HG02981 (cell line): ENCODE results near the gene TCP11L1.
A peak's percentile ranks its signal among the peaks of the same experiment; 100 is the strongest.
"Not testable (repeated sequence)": the region's sequence is repeated elsewhere in the genome, so short reads cannot be mapped to it uniquely, and the experiment has no call there.

Source experiments
- ATAC-seq: cut with Tn5 transposase; IDR thresholded peaks from one replicate; pipeline ENCODE4 v1.9.1; 2021; ENCODE audit warnings: mild to moderate bottlenecking, moderate library complexity; ENCODE audit not compliant: unreplicated experiment

The TCP11L1 gene

GRCh38 chr11:33027846-33028536 lies 11.4 kb upstream of the TCP11L1 start:
- ATAC-seq = no peak

DNA sequence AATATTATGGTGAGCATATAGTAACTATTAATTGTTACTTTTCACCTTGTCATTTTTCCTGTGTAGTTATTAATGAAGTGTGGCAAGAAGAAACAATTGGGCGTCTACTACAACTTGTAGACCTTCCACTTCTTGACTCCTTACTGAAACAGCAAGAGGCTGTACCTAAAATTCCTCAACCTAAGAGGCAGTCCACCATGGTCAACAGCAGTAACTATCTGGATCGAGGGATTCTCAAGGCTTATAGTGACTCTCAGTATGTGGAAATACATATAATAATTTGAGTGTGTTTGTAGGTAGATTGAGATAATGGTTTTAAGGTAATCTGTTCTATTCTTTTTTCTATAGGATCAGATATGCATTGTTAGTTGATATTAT lies 10.8 kb upstream of the TCP11L1 start:
- no peak for ATAC-seq

DNA sequence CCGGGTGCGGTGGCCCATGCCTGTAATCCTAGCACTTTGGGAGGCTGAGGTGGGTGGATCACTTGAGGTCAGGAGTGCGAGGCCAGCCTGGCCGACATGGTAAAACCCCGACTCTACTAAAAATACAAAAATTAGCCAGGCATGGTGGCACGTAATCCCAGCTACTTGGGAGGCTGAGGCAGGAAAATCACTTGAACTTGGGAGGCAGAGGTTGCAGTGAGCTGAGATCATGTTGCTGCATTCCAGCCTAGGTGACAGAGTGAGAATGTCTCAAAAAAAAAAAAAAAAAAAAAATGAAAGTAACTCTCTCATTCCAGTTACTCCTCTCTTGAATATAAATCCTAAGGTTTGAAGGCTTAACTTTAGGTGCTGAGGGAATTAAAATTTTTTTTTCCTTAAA lies 10.2 kb upstream of the TCP11L1 start:
- not testable (repeated sequence) for ATAC-seq

DNA sequence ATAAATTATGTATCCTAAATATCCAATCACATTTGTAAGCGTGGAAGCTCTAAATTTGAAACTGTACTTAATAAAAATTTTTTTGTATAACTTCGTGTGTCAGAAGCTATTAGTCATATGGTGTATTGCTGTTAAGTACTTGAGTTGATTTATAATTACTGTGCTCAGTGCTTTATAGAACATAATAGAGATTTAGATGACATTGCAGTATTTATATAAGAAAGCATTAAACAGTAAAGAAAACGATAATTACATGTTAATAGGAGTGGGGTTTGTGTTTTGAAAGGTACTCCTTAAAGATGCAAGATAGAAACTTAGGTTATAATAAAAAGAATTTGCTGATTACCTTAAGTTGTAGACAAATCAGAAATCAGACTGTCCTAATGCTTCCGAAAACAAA lies 5.9 kb upstream of the TCP11L1 start:
- ATAC-seq = no peak

DNA sequence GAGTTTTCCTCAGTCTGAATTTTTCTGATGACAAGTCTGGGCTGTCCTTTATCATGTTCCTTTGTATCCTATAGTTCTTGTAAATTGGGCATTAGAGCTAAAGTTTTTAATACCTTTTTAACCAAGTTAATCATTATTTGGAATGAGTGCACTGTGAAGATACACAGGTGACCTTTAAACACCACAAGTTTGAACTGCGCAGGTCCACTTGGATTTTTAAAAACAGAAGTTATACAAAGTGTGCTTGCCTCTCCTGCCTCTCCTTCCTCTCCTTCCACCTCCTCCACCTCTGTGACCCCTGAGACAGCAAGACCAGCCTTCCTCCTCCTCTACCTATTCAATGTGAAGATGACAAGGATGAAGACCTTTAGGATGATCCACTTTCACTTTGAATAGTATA lies 4.4 kb upstream of the TCP11L1 start:
- ATAC-seq = no peak

GRCh38 chr11:33040033-33040861 lies 875 bp downstream of the TCP11L1 start:
- ATAC-seq = peak; percentile 23

DNA sequence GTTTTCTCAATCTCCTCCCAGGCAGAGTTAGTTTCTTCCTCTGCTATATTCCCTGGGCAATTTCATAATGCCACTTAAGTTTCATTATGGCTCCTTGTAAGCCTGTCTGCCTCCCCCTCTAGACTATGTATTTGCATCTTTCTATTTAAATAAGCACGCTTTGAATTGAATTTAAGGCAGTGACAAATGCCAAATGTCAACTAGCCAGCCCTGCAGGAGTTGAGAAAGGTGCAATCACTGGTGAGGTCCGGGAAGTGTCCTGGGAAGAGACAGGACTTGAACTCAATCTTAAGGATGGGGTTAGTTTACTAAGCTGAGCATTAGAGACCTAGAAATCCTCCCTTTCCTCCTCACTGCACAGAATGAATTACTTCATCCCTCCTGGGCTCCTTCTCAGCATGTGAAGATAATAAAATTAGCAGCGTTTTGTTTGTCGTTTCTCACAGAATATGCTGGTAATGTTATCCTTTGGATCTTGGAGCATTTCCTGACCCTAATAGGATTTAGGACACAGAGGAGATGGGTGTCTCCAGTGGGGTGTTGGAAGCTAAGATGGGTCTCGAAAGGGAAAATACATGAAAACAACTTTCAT lies 1.6 kb downstream of the TCP11L1 start:
- ATAC-seq = no peak

DNA sequence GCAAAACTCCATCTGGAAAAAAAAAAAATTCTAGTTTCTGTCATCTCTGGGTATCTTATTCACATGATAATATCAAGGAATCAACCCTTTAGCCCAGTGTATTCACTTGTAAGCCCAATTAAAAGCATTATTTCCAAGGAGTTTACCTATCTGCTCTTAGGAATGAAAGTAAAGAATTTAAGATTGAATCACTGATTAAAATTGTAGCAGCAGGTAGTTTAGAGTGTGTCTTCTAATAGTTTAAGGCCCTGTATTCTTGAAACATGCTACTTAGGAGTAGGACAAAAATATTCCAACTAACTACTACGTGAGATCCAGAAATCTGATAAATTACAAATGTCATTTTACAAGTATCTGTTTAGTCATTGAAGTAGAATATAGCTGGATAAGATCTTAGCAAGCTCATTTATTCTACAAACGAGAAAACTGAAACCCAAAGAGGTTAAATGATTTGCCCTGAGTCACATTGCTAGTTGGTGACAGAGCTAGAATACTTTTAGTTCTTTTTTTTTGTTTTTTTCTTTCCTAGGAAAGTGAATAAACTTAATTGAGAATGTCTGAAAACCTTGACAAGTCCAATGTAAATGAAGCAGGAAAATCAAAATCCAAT lies 4.0 kb downstream of the TCP11L1 start:
- no peak for ATAC-seq

DNA sequence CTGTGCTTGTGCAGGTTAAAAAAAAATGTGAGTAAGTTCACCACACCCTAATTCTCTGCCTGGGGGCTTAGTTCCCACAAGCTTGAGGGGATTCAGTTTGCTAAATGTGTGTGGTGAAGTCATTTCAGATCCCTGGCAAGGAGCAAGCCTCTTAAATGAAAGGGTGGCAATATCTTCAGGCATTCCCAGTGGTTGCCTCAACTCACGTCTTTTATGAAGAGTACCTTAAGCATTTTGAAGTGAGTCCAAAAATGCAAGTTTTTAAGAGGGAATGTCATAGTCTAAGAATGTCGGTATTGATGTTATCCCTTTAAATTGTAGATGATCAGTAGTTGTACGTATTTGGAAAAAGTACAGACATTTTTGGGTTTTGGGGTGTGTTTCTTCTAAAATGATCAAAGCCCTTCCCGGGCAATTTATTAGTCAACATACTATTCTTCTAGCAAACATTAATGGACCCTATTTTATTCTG lies 4.9 kb downstream of the TCP11L1 start:
- ATAC-seq = no peak

- ATAC-seq = no peak
These were observed 6.3 kb downstream of the TCP11L1 start for GRCh38 chr11:33045551-33046255.

DNA sequence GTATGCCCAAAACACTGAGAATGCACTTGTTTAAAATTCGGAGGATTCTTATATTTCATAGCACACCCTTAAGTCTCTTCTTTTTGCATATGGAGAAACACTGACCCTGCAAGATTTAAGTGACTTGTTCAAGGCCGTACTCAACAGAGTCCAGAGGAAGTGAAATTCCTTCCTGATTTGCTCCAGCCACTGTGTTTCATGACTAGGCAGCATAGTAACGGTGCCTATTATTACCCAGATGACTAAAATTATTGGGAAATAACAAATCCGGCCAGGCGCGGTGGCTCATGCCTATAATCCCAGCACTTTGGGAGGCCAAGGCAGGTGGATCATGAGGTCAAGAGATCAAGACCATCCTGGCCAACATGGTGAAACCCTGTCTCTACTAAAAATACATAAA lies 9.3 kb downstream of the TCP11L1 start:
- ATAC-seq = not testable (repeated sequence)

GRCh38 chr11:33049565-33050408 lies 10.4 kb downstream of the TCP11L1 start:
- not testable (repeated sequence) for ATAC-seq

DNA sequence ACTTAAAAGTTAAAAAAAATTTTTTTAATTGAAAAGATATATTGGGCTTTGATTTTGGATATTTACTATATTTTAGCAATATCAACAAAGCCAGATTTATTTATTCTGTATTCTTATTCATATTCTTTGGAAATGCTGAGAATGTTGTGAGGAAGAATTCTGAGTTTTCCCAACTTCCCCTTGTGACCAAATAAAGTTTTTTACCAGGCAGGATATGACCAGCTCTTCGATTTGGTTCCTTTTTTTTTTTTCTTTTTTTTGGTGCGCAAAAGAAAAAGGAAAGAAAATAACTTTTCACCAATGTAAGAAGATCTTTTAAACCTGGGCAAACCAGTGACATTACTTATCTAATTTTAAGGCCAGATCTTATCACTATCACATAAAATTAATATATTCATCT lies 12.9 kb downstream of the TCP11L1 start:
- no peak for ATAC-seq

DNA sequence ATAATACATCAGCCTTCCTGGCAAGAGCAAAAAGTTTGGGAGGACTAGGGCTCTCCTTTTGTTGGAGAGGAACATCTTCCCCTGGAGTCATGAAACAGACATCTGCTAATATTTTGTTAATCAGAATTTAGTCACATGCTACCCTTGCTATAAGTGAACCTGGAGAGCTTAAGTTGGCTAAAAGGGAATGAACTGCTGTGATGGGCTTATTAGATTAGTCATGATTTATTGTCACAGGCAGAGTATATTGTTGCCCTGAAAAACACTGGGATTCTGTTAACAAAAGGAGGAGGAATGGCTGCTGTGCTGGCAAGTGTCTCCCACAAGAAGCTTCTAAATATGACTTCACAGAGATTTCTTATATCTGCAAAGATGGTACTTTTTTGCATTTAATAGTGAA lies 16.0 kb downstream of the TCP11L1 start:
- no peak for ATAC-seq

- ATAC-seq = no peak
These were observed 17.9 kb downstream of the TCP11L1 start for GRCh38 chr11:33057284-33057683.

DNA sequence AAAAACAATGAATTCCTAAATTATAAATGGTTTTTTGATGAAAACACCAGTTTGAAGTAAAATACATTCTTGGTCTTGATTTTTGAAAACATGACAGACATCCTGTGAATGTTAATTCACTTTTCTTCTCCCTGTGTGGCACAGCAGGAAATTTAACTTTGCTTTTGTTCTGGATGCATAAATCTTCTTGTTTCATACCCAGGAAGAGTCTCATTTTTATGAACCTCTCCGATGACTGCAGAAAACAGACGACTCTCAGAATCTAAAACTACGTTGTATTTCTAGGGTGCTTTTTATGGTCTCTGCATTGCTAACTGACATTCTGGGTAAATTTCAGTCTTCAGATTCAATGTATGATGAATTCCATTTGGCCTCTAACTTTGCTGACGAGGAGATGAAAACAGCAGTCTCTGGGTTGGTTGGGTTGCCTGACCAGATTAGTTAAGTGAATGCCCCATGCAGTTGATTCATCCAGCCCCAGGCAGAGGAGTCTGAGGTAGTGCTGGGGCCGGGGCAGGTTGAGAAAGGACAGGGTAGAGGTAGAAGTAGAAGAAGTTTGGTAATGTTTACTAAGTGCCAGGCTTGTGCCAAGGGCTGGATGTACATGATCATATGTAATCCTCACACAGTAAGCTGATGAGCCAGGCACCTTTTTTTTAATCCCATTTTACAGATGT lies 20.1 kb downstream of the TCP11L1 start:
- ATAC-seq = no peak

- no peak for ATAC-seq
These were observed 20.9 kb downstream of the TCP11L1 start for GRCh38 chr11:33060271-33060670.

- no peak for ATAC-seq
These were observed 22.8 kb downstream of the TCP11L1 start for GRCh38 chr11:33062137-33062536.

DNA sequence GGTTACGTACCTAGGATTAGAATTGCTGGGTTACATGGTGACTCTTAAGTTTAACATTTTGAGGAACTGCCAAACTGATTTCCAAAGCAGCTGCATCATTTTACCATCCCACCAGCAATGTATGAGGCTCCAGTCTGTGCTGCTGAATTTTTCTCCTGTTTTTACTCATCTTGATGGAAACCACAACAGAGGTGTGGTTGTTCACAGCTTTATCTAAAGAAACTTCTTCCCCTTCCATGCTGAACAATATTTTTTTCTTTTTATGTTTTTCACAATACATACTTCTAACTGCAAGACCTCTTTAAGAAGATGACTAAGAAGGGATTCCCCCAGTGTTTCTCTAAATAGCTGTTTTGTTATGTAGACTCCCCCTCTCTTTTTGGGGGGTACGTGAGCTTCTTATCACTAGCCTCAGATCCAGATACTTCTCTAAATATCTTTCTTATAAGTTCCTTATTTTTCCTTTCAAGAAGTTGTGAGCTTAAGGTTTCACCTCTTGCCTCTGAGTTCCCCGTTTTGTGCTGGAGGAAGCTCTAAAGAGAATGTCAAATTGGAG lies 24.0 kb downstream of the TCP11L1 start:
- ATAC-seq = peak; percentile 32
